WTC11 (cell line): ENCODE measurements around the gene TMEM144. TPM values are rescaled to one million over a fixed set of nuclear protein-coding genes. Genes with fewer than 3 reads are reported as not detected.

Experiments used
- ATAC-seq: fragments of 200-7000 bp; cut with Tn5 transposase; 2 replicates; pipeline ENCODE4 v1.10.0; 2021; ENCODE audit warnings: mild to moderate bottlenecking, moderate library complexity
- CTCF ChIA-PET: fragments of 300-600 bp; sonication (Branson Sonifier 250); formaldehyde crosslinking; loops from one replicate; lab custom pipeline; 2021; ENCODE audit warnings: antibody characterized with exemption; lab: Charles Lee
- POLR2A ChIA-PET: fragments of 350-600 bp; sonication (Branson Sonifier 250); formaldehyde crosslinking; loops from one replicate; lab custom pipeline; 2021; ENCODE audit warnings: antibody characterized with exemption; lab: Charles Lee
- DNase-seq: peaks from one replicate; pipeline ENCODE4 v3.0.0; 2021; ENCODE audit warnings: low spot score
- H3K27ac Mint-ChIP-seq: 2 replicates; pipeline ENCODE4 v1.8.0; 2021; ENCODE audit warnings: mixed read lengths
- H3K27me3 Mint-ChIP-seq: 2 replicates; pipeline ENCODE4 v1.8.0; 2021; ENCODE audit warnings: low read depth, mild to moderate bottlenecking, moderate library complexity, mixed read lengths
- H3K36me3 Mint-ChIP-seq: 2 replicates; pipeline ENCODE4 v1.8.0; 2021; ENCODE audit warnings: mixed read lengths
- H3K4me1 Mint-ChIP-seq: 2 replicates; pipeline ENCODE4 v1.8.0; 2022; ENCODE audit warnings: mixed read lengths
- H3K4me3 Mint-ChIP-seq: 2 replicates; pipeline ENCODE4 v1.8.0; 2021; ENCODE audit warnings: mild to moderate bottlenecking, moderate library complexity, mixed read lengths
- H3K9me3 Mint-ChIP-seq: 2 replicates; pipeline ENCODE4 v1.8.0; 2021; ENCODE audit warnings: mixed read lengths
- CREB1 ChIP-seq: sonication (generic); formaldehyde crosslinking; IDR thresholded peaks from 2 replicates; pipeline ENCODE4 v1.8.0; 2023; ENCODE audit warnings: mild to moderate bottlenecking, missing genetic modification reagents
- EMX1 ChIP-seq: fragments of 250-450 bp; sonication (Bioruptor Pico); IDR thresholded peaks from 2 replicates; pipeline ENCODE4 v1.8.0; 2021; ENCODE audit warnings: mild to moderate bottlenecking
- FOXJ3 ChIP-seq: sonication (generic); formaldehyde crosslinking; IDR thresholded peaks from 2 replicates; pipeline ENCODE4 v1.9.0; 2021; ENCODE audit warnings: missing genetic modification reagents, mild to moderate bottlenecking, borderline replicate concordance
- FOXK1 ChIP-seq: sonication (generic); formaldehyde crosslinking; IDR thresholded peaks from 2 replicates; pipeline ENCODE4 v1.8.0; 2022; ENCODE audit warnings: mild to moderate bottlenecking, moderate library complexity, missing genetic modification reagents
- GRHL2 ChIP-seq: fragments of 250-450 bp; sonication (Bioruptor Pico); IDR thresholded peaks from 2 replicates; pipeline ENCODE4 v1.8.0; 2022; ENCODE audit warnings: mild to moderate bottlenecking, moderate library complexity; ENCODE audit not compliant: insufficient replicate concordance, severe bottlenecking
- OVOL2 ChIP-seq: fragments of 250-450 bp; sonication (Bioruptor Pico); IDR thresholded peaks from 2 replicates; pipeline ENCODE4 v1.9.0; 2021; ENCODE audit warnings: mild to moderate bottlenecking, borderline replicate concordance
- SMAD4 ChIP-seq: sonication (generic); formaldehyde crosslinking; IDR thresholded peaks from 2 replicates; pipeline ENCODE4 v1.8.0; 2022; ENCODE audit warnings: mild to moderate bottlenecking, missing genetic modification reagents
- ZNF138 ChIP-seq: sonication (generic); formaldehyde crosslinking; conservative IDR thresholded peaks from 2 replicates; pipeline ENCODE4 v1.8.1; 2022; ENCODE audit warnings: mild to moderate bottlenecking, moderate library complexity, missing genetic modification reagents
- ZNF219 ChIP-seq: sonication (generic); formaldehyde crosslinking; IDR thresholded peaks from 2 replicates; pipeline ENCODE4 v1.8.0; 2023; ENCODE audit warnings: missing genetic modification reagents, mild to moderate bottlenecking, borderline replicate concordance
- ZNF263 ChIP-seq: sonication (generic); formaldehyde crosslinking; IDR thresholded peaks from 2 replicates; pipeline ENCODE4 v1.8.1; 2022; ENCODE audit warnings: low read depth, mild to moderate bottlenecking, moderate library complexity, missing genetic modification reagents
- ZNF423 ChIP-seq: fragments of 250-450 bp; sonication (Bioruptor Pico); IDR thresholded peaks from 2 replicates; pipeline ENCODE4 v2.1.2; 2022; ENCODE audit warnings: mild to moderate bottlenecking, moderate library complexity
- total RNA-seq: library from RNA; stranded (reverse); gene quantifications from 3 replicates; pipeline ENCODE4 v1.2.3, GENCODE V29; 2021
- TF ChIP-seq, protein P1 (sequence below): sonication (generic); formaldehyde crosslinking; IDR thresholded peaks from 2 replicates; pipeline ENCODE4 v1.8.0; 2022; ENCODE audit warnings: missing genetic modification reagents
- TF ChIP-seq, protein P2 (sequence below): sonication (generic); formaldehyde crosslinking; IDR thresholded peaks from 2 replicates; pipeline ENCODE4 v1.8.1; 2022; ENCODE audit warnings: mild to moderate bottlenecking, missing genetic modification reagents, moderate library complexity, borderline replicate concordance
- TF ChIP-seq, protein P3 (sequence below): sonication (generic); formaldehyde crosslinking; IDR thresholded peaks from 2 replicates; pipeline ENCODE4 v1.8.0; 2022; ENCODE audit warnings: mild to moderate bottlenecking, missing genetic modification reagents
- TF ChIP-seq, protein P4 (sequence below): fragments of 250-450 bp; sonication (Bioruptor Pico); IDR thresholded peaks from 2 replicates; pipeline ENCODE4 v1.9.0; 2021; ENCODE audit warnings: mild to moderate bottlenecking
- TF ChIP-seq, protein P5 (sequence below): sonication (generic); formaldehyde crosslinking; IDR thresholded peaks from 2 replicates; pipeline ENCODE4 v1.8.1; 2023; ENCODE audit warnings: mild to moderate bottlenecking, missing genetic modification reagents
- TF ChIP-seq, protein P6 (sequence below): fragments of 250-450 bp; sonication (Bioruptor Pico); IDR thresholded peaks from 2 replicates; pipeline ENCODE4 v1.9.0; 2021; ENCODE audit warnings: mild to moderate bottlenecking

The TMEM144 gene
- total RNA-seq, 1 experiment from 2014 or later, result 3.8 TPM

DNA sequence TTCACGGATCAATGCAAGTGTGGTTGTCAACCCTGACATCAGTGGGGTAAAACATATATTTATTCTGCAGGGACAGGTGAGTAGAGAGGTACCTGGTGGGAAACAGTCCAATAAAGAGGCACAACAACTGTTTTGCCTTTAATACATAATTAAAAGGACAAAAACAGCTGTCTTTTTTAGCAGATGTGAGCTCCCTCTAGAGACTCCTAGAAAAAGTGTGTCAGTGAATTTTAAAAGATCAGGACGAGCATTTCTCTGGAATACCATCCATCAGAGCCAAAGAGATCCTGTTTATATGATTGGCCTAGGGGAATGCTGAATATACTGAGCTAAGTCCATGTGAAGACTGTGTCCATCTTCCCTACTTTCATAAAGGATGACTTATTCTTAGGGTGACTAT lies 58.3 kb downstream of the TMEM144 start:
- DNase-seq, result no peak
- TF ChIP-seq FOXJ3, result no peak
- no peak for TF ChIP-seq ZNF138 (CRISPR knock-in tag)
- no peak for TF ChIP-seq GRHL2 (CRISPR knock-in tag)
- TF ChIP-seq, protein P1, sequence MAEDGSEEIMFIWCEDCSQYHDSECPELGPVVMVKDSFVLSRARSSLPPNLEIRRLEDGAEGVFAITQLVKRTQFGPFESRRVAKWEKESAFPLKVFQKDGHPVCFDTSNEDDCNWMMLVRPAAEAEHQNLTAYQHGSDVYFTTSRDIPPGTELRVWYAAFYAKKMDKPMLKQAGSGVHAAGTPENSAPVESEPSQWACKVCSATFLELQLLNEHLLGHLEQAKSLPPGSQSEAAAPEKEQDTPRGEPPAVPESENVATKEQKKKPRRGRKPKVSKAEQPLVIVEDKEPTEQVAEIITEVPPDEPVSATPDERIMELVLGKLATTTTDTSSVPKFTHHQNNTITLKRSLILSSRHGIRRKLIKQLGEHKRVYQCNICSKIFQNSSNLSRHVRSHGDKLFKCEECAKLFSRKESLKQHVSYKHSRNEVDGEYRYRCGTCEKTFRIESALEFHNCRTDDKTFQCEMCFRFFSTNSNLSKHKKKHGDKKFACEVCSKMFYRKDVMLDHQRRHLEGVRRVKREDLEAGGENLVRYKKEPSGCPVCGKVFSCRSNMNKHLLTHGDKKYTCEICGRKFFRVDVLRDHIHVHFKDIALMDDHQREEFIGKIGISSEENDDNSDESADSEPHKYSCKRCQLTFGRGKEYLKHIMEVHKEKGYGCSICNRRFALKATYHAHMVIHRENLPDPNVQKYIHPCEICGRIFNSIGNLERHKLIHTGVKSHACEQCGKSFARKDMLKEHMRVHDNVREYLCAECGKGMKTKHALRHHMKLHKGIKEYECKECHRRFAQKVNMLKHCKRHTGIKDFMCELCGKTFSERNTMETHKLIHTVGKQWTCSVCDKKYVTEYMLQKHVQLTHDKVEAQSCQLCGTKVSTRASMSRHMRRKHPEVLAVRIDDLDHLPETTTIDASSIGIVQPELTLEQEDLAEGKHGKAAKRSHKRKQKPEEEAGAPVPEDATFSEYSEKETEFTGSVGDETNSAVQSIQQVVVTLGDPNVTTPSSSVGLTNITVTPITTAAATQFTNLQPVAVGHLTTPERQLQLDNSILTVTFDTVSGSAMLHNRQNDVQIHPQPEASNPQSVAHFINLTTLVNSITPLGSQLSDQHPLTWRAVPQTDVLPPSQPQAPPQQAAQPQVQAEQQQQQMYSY, result no peak
- TF ChIP-seq CREB1 (CRISPR knock-in tag), result no peak
- no peak for TF ChIP-seq ZNF219 (CRISPR knock-in tag)
- TF ChIP-seq, protein P2, sequence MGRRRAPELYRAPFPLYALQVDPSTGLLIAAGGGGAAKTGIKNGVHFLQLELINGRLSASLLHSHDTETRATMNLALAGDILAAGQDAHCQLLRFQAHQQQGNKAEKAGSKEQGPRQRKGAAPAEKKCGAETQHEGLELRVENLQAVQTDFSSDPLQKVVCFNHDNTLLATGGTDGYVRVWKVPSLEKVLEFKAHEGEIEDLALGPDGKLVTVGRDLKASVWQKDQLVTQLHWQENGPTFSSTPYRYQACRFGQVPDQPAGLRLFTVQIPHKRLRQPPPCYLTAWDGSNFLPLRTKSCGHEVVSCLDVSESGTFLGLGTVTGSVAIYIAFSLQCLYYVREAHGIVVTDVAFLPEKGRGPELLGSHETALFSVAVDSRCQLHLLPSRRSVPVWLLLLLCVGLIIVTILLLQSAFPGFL (CRISPR knock-in tag), result no peak
- no peak for TF ChIP-seq FOXK1
- TF ChIP-seq, protein P3, sequence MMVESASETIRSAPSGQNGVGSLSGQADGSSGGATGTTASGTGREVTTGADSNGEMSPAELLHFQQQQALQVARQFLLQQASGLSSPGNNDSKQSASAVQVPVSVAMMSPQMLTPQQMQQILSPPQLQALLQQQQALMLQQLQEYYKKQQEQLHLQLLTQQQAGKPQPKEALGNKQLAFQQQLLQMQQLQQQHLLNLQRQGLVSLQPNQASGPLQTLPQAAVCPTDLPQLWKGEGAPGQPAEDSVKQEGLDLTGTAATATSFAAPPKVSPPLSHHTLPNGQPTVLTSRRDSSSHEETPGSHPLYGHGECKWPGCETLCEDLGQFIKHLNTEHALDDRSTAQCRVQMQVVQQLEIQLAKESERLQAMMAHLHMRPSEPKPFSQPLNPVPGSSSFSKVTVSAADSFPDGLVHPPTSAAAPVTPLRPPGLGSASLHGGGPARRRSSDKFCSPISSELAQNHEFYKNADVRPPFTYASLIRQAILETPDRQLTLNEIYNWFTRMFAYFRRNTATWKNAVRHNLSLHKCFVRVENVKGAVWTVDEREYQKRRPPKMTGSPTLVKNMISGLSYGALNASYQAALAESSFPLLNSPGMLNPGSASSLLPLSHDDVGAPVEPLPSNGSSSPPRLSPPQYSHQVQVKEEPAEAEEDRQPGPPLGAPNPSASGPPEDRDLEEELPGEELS (CRISPR knock-in tag), result no peak
- TF ChIP-seq EMX1 (CRISPR knock-in tag), result no peak
- TF ChIP-seq OVOL2 (CRISPR knock-in tag), result no peak
- TF ChIP-seq, protein P4, sequence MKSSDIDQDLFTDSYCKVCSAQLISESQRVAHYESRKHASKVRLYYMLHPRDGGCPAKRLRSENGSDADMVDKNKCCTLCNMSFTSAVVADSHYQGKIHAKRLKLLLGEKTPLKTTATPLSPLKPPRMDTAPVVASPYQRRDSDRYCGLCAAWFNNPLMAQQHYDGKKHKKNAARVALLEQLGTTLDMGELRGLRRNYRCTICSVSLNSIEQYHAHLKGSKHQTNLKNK (CRISPR knock-in tag), result no peak
- TF ChIP-seq, protein P5, sequence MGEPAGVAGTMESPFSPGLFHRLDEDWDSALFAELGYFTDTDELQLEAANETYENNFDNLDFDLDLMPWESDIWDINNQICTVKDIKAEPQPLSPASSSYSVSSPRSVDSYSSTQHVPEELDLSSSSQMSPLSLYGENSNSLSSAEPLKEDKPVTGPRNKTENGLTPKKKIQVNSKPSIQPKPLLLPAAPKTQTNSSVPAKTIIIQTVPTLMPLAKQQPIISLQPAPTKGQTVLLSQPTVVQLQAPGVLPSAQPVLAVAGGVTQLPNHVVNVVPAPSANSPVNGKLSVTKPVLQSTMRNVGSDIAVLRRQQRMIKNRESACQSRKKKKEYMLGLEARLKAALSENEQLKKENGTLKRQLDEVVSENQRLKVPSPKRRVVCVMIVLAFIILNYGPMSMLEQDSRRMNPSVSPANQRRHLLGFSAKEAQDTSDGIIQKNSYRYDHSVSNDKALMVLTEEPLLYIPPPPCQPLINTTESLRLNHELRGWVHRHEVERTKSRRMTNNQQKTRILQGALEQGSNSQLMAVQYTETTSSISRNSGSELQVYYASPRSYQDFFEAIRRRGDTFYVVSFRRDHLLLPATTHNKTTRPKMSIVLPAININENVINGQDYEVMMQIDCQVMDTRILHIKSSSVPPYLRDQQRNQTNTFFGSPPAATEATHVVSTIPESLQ, result no peak
- no peak for TF ChIP-seq ZNF423
- no peak for TF ChIP-seq SMAD4 (CRISPR knock-in tag)
- TF ChIP-seq ZNF263, result no peak
- TF ChIP-seq, protein P6, sequence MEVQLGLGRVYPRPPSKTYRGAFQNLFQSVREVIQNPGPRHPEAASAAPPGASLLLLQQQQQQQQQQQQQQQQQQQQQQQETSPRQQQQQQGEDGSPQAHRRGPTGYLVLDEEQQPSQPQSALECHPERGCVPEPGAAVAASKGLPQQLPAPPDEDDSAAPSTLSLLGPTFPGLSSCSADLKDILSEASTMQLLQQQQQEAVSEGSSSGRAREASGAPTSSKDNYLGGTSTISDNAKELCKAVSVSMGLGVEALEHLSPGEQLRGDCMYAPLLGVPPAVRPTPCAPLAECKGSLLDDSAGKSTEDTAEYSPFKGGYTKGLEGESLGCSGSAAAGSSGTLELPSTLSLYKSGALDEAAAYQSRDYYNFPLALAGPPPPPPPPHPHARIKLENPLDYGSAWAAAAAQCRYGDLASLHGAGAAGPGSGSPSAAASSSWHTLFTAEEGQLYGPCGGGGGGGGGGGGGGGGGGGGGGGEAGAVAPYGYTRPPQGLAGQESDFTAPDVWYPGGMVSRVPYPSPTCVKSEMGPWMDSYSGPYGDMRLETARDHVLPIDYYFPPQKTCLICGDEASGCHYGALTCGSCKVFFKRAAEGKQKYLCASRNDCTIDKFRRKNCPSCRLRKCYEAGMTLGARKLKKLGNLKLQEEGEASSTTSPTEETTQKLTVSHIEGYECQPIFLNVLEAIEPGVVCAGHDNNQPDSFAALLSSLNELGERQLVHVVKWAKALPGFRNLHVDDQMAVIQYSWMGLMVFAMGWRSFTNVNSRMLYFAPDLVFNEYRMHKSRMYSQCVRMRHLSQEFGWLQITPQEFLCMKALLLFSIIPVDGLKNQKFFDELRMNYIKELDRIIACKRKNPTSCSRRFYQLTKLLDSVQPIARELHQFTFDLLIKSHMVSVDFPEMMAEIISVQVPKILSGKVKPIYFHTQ (CRISPR knock-in tag), result no peak
- H3K4me1 Mint-ChIP-seq, result peaks cover 20% of the 10 kb centered on the region
- CTCF ChIA-PET, result interaction anchor here (0.8 to 1.4 kb wide), 2 partner anchors 9 to 10 kb away, joined by 3 to 5 read pairs; no protein-coding TSS in a partner anchor
- peak; percentile 51; the same call in 1 of the 2 replicates for ATAC-seq
- no peaks in the 10 kb centered on the region for H3K36me3 Mint-ChIP-seq
- POLR2A ChIA-PET, result no interaction called here
- no peak overlapping the region for H3K4me3 Mint-ChIP-seq
- no peaks in the 10 kb centered on the region for H3K27me3 Mint-ChIP-seq
- no peaks in the 10 kb centered on the region for H3K9me3 Mint-ChIP-seq
- H3K27ac Mint-ChIP-seq, result no peak overlapping the region
